HG02763 (cell line): Measurements from ENCODE around the gene KIAA1217.

Source experiments
- ATAC-seq: cut with Tn5 transposase; IDR thresholded peaks from one replicate; pipeline ENCODE4 v1.9.1; 2021; ENCODE audit warnings: mild to moderate bottlenecking, moderate library complexity; ENCODE audit not compliant: unreplicated experiment

Gene KIAA1217

GRCh38 chr10:24394461-24395190, 185.7 kb downstream of the KIAA1217 start:
- ATAC-seq: peak; percentile 78

GRCh38 chr10:24396396-24396795, 187.5 kb downstream of the KIAA1217 start:
- no peak for ATAC-seq

- no peak for ATAC-seq
Measured at GRCh38 chr10:24397662-24398061, 188.7 kb downstream of the KIAA1217 start.

GRCh38 chr10:24404567-24404966, 195.6 kb downstream of the KIAA1217 start:
- ATAC-seq: no peak

GRCh38 chr10:24405635-24406034, 196.7 kb downstream of the KIAA1217 start:
- no peak for ATAC-seq

GRCh38 chr10:24406809-24407483, 198.0 kb downstream of the KIAA1217 start:
- no peak for ATAC-seq

- no peak for ATAC-seq
Measured at GRCh38 chr10:24407928-24408327, 199.0 kb downstream of the KIAA1217 start.

GRCh38 chr10:24408365-24408764, 199.4 kb downstream of the KIAA1217 start:
- no peak for ATAC-seq

- ATAC-seq: no peak
Measured at GRCh38 chr10:24414597-24414996, 205.7 kb downstream of the KIAA1217 start.

GRCh38 chr10:24415455-24416125, 206.7 kb downstream of the KIAA1217 start:
- no peak for ATAC-seq

- ATAC-seq: no peak
Measured at GRCh38 chr10:24416248-24416647, 207.3 kb downstream of the KIAA1217 start.

GRCh38 chr10:24417053-24417452, 208.1 kb downstream of the KIAA1217 start:
- no peak for ATAC-seq

GRCh38 chr10:24418532-24418931, 209.6 kb downstream of the KIAA1217 start:
- ATAC-seq: no peak

- no peak for ATAC-seq
Measured at GRCh38 chr10:24419066-24419465, 210.1 kb downstream of the KIAA1217 start.

GRCh38 chr10:24425151-24425550, 216.2 kb downstream of the KIAA1217 start:
- no peak for ATAC-seq

GRCh38 chr10:24427678-24428409, 218.9 kb downstream of the KIAA1217 start:
- ATAC-seq: no peak

- ATAC-seq: no peak
Measured at GRCh38 chr10:24428410-24428782, 219.5 kb downstream of the KIAA1217 start.

- no peak for ATAC-seq
Measured at GRCh38 chr10:24430591-24430990, 221.7 kb downstream of the KIAA1217 start.

GRCh38 chr10:24432478-24433416, 223.8 kb downstream of the KIAA1217 start:
- no peak for ATAC-seq

- no peak for ATAC-seq
Measured at GRCh38 chr10:24433705-24434104, 224.8 kb downstream of the KIAA1217 start.
